DND-41 (cell line): ENCODE data around the gene ERC2.

Experiments used
- CTCF ChIP-seq: IDR thresholded peaks from 2 replicates; pipeline ENCODE4 v1.5.1; 2012; ENCODE audit warnings: borderline replicate concordance, low read length, moderate library complexity, mild to moderate bottlenecking; ENCODE audit not compliant: poor library complexity, severe bottlenecking; ENCODE audit errors: extremely low read depth
- EZH2 ChIP-seq: IDR thresholded peaks from 3 replicates; pipeline ENCODE4 v1.6.1; 2012; ENCODE audit warnings: borderline replicate concordance, low read depth, mild to moderate bottlenecking, moderate library complexity, low read length, inconsistent platforms; ENCODE audit not compliant: severe bottlenecking

- TF ChIP-seq CTCF (no peak), EZH2 (no peak)
These were observed 685.5 kb downstream of the ERC2 start for GRCh38 chr3:55782807-55783206.
